C4-2B (cell line): Measurements from ENCODE around the gene GPC5.

Source experiments
- H3K27ac ChIP-seq: fragments of 450-650 bp; 2 replicates; pipeline ENCODE4 v1.5.1; 2017
- ZFX ChIP-seq: fragments of 450-650 bp; IDR thresholded peaks from 2 replicates; pipeline ENCODE4 v1.6.1; 2017
- TF ChIP-seq, protein P1 (sequence below): fragments of 450-650 bp; conservative IDR thresholded peaks from 2 replicates; pipeline ENCODE4 v1.5.1; 2017; ENCODE audit warnings: mild to moderate bottlenecking

The GPC5 gene

DNA sequence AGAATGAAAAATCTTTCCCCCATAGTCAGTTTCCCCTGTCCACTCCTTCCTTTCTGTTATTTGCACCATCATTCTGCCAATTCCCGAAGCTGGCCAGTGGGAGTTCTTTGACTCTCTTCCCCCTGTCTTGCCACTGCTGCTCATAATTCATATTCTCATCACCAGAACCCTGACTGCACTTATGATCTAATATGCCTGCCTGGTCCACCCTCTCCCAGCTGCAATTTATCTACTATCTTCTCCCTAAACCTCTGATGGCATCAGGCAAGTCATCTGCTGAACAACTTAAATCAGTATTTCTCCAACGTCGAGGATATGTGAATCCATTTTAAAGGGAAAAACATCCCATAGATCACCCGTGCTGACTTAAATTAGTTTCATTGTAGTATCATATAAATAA lies 1370.2 kb downstream of the GPC5 start:
- H3K27ac ChIP-seq: no peak overlapping the region
- no peak for TF ChIP-seq ZFX
- TF ChIP-seq, protein P1, sequence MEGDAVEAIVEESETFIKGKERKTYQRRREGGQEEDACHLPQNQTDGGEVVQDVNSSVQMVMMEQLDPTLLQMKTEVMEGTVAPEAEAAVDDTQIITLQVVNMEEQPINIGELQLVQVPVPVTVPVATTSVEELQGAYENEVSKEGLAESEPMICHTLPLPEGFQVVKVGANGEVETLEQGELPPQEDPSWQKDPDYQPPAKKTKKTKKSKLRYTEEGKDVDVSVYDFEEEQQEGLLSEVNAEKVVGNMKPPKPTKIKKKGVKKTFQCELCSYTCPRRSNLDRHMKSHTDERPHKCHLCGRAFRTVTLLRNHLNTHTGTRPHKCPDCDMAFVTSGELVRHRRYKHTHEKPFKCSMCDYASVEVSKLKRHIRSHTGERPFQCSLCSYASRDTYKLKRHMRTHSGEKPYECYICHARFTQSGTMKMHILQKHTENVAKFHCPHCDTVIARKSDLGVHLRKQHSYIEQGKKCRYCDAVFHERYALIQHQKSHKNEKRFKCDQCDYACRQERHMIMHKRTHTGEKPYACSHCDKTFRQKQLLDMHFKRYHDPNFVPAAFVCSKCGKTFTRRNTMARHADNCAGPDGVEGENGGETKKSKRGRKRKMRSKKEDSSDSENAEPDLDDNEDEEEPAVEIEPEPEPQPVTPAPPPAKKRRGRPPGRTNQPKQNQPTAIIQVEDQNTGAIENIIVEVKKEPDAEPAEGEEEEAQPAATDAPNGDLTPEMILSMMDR: no peak

DNA sequence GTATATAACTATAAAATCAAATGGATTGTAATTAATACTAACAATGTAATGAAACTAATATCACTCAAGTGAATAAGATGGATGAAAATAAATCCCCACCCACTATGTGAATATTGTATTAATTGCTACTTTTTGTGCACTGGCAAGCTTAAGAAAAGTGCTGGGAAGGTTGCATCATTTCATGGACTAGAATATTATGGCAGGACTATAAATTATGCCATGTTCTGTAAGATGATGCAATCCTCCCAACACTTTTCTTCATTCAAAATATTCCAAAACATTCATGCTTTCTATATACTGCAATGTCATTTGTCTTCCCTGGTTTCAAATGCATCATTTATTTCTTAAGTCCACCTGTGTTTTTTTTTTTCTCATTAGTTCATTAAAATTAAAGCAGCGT lies 1370.6 kb downstream of the GPC5 start:
- no peak overlapping the region for H3K27ac ChIP-seq
- TF ChIP-seq ZFX: no peak
- TF ChIP-seq, protein P1: no peak

DNA sequence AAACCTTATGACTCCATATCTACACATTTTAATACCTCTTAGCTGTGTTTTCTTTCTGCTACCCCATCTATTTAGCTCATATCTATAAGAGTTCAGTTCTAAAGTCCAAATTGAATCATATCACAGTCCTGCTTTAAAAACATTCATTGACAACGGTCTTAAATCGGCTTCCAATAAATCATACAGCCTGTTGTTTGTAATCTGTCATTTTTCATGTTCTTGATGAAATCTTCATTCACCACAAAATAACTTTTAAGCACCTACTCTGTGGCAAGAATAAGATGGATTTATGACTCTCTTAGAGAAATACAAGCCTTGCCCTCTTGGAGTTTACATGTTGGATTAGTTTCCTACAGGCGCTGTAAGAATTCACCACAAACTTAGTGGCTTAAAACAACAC lies 1377.2 kb downstream of the GPC5 start:
- no peak for TF ChIP-seq ZFX
- no peak overlapping the region for H3K27ac ChIP-seq

DNA sequence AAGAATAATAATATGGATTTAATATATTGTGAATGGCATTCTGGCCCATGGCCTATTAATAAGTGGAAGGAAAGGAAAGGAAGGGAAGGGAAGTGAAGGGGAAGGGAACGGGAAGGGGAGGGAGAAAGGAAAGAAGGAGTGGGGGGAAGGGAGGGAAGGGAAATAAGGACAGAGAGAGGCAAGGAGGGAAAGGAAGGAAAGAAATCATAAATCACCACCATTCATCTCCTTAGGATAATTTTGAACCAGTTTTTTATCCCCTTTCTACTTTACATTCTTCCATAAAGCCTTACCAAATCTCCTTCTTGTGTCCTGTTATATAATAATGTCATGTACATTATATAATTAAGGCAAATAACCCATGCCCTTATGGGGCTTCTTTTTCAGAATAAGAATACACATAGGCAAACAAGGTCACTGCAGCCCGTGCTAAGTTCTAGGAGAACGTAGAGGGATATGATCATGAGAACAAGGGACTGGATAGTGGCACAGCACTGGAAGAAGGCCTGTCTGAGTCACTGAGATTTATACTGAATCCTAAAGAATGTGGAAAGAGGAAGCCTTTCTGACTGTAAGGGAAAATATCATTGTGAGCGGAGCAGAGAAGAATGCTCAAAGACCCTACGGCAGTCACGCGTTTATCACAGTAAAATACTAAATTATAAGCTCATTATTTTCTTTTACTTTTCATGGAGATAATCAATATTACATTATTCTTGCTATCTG lies 1383.7 kb downstream of the GPC5 start:
- TF ChIP-seq ZFX: no peak
- TF ChIP-seq, protein P1: no peak
- no peak overlapping the region for H3K27ac ChIP-seq

DNA sequence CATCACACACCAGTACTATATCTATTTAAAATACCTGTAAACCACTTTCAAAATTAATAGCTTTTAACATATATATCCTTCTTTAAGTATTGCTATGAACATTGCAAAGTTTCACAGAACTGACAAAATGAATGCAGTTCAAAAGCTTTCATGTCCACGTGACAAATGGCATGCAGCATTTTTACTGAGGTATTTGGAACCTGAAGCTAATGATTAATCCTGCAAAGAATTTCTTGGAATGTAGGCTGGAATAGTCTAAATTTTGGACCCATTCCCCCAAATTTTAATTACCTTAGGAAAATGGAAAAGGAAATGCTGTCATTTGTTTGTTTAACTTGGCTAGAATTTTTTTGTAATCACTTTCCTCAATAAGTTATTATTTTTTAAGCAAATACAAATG lies 1404.4 kb downstream of the GPC5 start:
- TF ChIP-seq, protein P1: no peak
- TF ChIP-seq ZFX: no peak
- no peak overlapping the region for H3K27ac ChIP-seq

DNA sequence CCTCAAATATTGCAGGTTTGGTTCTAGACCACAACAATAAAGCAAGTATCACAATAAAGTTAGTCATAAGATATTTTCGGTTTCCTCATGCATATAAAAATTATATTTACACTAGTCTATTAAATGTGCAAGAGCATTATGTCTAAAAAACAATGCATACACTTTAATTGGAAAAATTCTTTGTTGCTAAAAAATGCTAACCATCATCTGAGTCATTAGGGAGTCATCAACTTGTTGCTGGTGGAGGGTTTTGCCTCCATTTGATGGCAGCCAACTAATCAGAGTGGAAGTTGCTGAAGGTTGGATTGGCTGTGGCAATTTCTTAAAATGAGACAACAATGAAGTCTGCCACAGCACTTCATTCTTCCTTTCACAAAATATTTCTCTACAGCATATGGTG lies 1405.9 kb downstream of the GPC5 start:
- no peak for TF ChIP-seq ZFX
- TF ChIP-seq, protein P1: no peak
- no peak overlapping the region for H3K27ac ChIP-seq

DNA sequence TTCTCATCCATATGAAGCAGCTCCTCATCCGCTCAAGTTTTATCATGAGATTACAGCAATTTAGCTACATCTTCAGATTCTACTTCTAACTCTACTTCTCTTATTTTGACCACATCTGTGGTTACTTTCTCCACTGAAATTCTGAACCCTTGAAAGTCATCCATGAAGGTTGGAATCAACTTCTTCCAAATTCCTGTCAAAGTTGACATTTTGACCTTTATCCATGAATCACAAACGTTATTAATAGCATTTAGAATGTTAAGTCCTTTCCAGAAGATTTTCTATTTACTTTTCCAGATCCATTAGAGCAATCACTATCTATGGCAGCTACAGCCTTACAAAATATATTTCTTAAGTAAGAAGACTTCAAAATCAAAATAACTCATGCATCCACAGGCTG lies 1406.5 kb downstream of the GPC5 start:
- TF ChIP-seq, protein P1: no peak
- H3K27ac ChIP-seq: no peak overlapping the region

DNA sequence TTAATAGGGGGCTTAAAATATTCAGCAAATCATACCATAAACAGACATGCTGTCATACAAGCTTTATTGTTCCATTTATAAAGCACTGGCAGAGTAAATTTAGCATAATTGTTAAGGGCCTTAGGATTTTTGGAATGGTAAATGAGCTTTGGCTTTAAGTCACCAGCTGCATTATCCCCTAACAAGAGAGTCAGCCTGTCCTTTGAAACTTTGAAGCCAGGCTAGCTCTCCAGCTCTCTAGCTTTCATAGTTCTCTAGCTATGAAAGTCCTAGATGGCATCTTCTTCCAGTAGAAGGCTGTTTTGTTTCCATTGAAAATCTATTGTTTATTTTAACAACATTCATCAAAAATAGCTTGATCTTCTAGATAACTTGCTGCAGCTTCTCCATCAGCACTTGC lies 1407.3 kb downstream of the GPC5 start:
- no peak for TF ChIP-seq ZFX
- TF ChIP-seq, protein P1: no peak
- H3K27ac ChIP-seq: no peak overlapping the region
